A673 (cell line): ENCODE data around the gene COL5A1.

Source experiments
- EZH2 ChIP-seq: fragments of 200-600 bp; sonication (generic); IDR thresholded peaks from 2 replicates; pipeline ENCODE4 v1.6.1; 2017; ENCODE audit warnings: borderline replicate concordance, low read depth, mild to moderate bottlenecking, mixed read lengths, antibody characterized with exemption, low read length; ENCODE audit not compliant: poor library complexity, severe bottlenecking
- TF ChIP-seq, protein P1 (sequence below): fragments of 300-800, 200-600 bp; sonication (generic); conservative IDR thresholded peaks from 2 replicates; pipeline ENCODE4 v1.5.1; 2017; ENCODE audit warnings: low read depth, mild to moderate bottlenecking, antibody characterized with exemption, low read length, moderate library complexity, mixed read lengths

DNA sequence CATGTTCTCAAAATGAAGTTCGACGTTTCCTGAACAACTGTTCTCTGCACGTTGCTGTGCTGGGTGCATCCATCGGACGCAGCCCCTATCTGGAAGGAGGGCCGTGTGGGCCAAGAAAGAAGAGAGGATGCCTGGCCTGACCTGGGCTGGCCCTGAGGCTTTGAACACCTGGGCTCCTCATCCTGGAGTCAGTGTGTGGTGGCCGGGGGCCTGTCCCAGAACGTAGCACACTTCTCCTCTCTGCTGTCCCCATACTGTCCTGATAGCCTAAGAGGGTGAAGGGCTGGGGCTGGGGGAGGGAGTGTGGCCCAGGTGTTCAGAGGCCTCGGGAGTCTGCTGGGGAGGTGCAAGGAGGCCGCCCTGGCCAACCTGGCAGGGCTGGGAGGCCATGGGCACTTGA, 21.5 kb downstream of the COL5A1 start:
- TF ChIP-seq, protein P1, sequence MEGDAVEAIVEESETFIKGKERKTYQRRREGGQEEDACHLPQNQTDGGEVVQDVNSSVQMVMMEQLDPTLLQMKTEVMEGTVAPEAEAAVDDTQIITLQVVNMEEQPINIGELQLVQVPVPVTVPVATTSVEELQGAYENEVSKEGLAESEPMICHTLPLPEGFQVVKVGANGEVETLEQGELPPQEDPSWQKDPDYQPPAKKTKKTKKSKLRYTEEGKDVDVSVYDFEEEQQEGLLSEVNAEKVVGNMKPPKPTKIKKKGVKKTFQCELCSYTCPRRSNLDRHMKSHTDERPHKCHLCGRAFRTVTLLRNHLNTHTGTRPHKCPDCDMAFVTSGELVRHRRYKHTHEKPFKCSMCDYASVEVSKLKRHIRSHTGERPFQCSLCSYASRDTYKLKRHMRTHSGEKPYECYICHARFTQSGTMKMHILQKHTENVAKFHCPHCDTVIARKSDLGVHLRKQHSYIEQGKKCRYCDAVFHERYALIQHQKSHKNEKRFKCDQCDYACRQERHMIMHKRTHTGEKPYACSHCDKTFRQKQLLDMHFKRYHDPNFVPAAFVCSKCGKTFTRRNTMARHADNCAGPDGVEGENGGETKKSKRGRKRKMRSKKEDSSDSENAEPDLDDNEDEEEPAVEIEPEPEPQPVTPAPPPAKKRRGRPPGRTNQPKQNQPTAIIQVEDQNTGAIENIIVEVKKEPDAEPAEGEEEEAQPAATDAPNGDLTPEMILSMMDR, result no peak
- TF ChIP-seq EZH2, result no peak
